Neutrophil (primary cell): ENCODE data around the gene GRIK4.

Source experiments
- H3K27ac ChIP-seq: fragments of 200-600 bp; sonication (generic); 2 replicates; pipeline ENCODE4 v1.5.1; 2016; ENCODE audit warnings: mild to moderate bottlenecking, moderate library complexity
- H3K27me3 ChIP-seq: fragments of 200-600 bp; sonication (generic); 2 replicates; pipeline ENCODE4 v1.6.0; 2016; ENCODE audit warnings: mild to moderate bottlenecking
- H3K36me3 ChIP-seq: fragments of 200-600 bp; sonication (generic); 2 replicates; pipeline ENCODE4 v1.5.1; 2017
- H3K4me1 ChIP-seq, 2 experiments: fragments of 200-600 bp in 1 of 2; sonication (generic) in 1 of 2; 1 replicate in 1 of 2; 2 replicates in 1 of 2; pipeline versions ENCODE4 v1.5.1 to v1.6.1; 2013 to 2016; ENCODE audit warnings: low read depth in 1 of 2, low read length in 1 of 2, mild to moderate bottlenecking in 1 of 2, moderate library complexity in 1 of 2; ENCODE audit not compliant: control insufficient read depth in 1 of 2, insufficient read depth in 1 of 2
- H3K4me3 ChIP-seq, 2 experiments: fragments of 200-600 bp in 1 of 2; sonication (generic) in 1 of 2; 1 replicate in 1 of 2; 2 replicates in 1 of 2; pipeline ENCODE4 v1.5.1; 2013 to 2016; ENCODE audit warnings: low read depth in 1 of 2, low read length in 1 of 2, mild to moderate bottlenecking in 1 of 2, moderate library complexity in 1 of 2
- H3K9me3 ChIP-seq: fragments of 200-600 bp; sonication (generic); 2 replicates; pipeline ENCODE4 v1.5.1; 2016
- CTCF ChIP-seq: fragments of 200-600 bp; sonication (generic); IDR thresholded peaks from 2 replicates; pipeline ENCODE4 v1.5.1; 2016; ENCODE audit warnings: antibody characterized with exemption

Gene GRIK4

GRCh38 chr11:120824242-120824641, 312.7 kb downstream of the GRIK4 start:
- Histone ChIP-seq H3K9me3 (no peaks in the 10 kb centered on the region), H3K27me3 (peaks cover 18% of the 10 kb centered on the region), H3K36me3 (no peaks in the 10 kb centered on the region), H3K4me3 (no peak overlapping the region), H3K4me1 (no peaks in the 10 kb centered on the region), H3K27ac (no peak overlapping the region)
- no peak for TF ChIP-seq CTCF

GRCh38 chr11:120827198-120827597, 315.6 kb downstream of the GRIK4 start:
- TF ChIP-seq CTCF: no peak
- no peaks in the 10 kb centered on the region for H3K9me3 ChIP-seq
- H3K36me3 ChIP-seq: no peaks in the 10 kb centered on the region
- no peaks in the 10 kb centered on the region for H3K4me1 ChIP-seq
- no peak overlapping the region for H3K27ac ChIP-seq
- H3K27me3 ChIP-seq: no peaks in the 10 kb centered on the region
- no peak overlapping the region for H3K4me3 ChIP-seq

- H3K4me3 ChIP-seq: no peak overlapping the region
- no peak overlapping the region for H3K27ac ChIP-seq
- TF ChIP-seq CTCF: no peak
- no peaks in the 10 kb centered on the region for H3K9me3 ChIP-seq
- H3K36me3 ChIP-seq: no peaks in the 10 kb centered on the region
- no peaks in the 10 kb centered on the region for H3K4me1 ChIP-seq
- H3K27me3 ChIP-seq: no peaks in the 10 kb centered on the region
These were observed 316.3 kb downstream of the GRIK4 start for GRCh38 chr11:120827820-120828219.

- no peak for TF ChIP-seq CTCF
- no peaks in the 10 kb centered on the region for H3K36me3 ChIP-seq
- H3K9me3 ChIP-seq: no peaks in the 10 kb centered on the region
- no peak overlapping the region for H3K27ac ChIP-seq
- H3K4me1 ChIP-seq: no peaks in the 10 kb centered on the region
- no peaks in the 10 kb centered on the region for H3K27me3 ChIP-seq
- H3K4me3 ChIP-seq: no peak overlapping the region
These were observed 317.3 kb downstream of the GRIK4 start for GRCh38 chr11:120828847-120829246.

- no peak for TF ChIP-seq CTCF
- Histone ChIP-seq H3K36me3 (no peaks in the 10 kb centered on the region), H3K27me3 (no peaks in the 10 kb centered on the region), H3K9me3 (no peaks in the 10 kb centered on the region), H3K4me1 (no peaks in the 10 kb centered on the region), H3K4me3 (no peak overlapping the region), H3K27ac (no peak overlapping the region)
These were observed 318.6 kb downstream of the GRIK4 start for GRCh38 chr11:120830085-120830620.
